ENCODE data around the gene ATP1A3. TPM values are rescaled to one million over a fixed set of nuclear protein-coding genes. Genes with fewer than 3 reads are reported as not detected.

Gene ATP1A3
- total RNA-seq, 1 experiment from 2014 or later = 34.7 TPM

- RAD21 ChIA-PET (ENCODE audit: low non-redundant PET in 1 of 2, low total read pairs in 2 of 2, uncharacterized antibody in 2 of 2, unreplicated experiment in 2 of 2) = no interaction called here
- Histone ChIP-seq H4K20me1 (ENCODE audit: insufficient read depth) (no peaks in the 10 kb centered on the region), H3K27ac (ENCODE audit: low read depth, low read length) (no peak overlapping the region), H3K4me2 (ENCODE audit: low read length) (no peak overlapping the region), H3K9ac (ENCODE audit: low read length) (no peak overlapping the region), H2AFZ (ENCODE audit: low read depth, low read length, poor library complexity, severe bottlenecking) (no peak overlapping the region), H3K36me3 (ENCODE audit: control insufficient read depth in 1 of 2, insufficient read depth in 2 of 2, low read length in 2 of 2) (no peaks in the 10 kb centered on the region), H3K4me3 (replicated peaks in 1 of 2; ENCODE audit: low read depth in 1 of 2, low read length in 2 of 2) (no peak overlapping the region), H3K27me3 (ENCODE audit: insufficient read depth, low read length) (0 out of 2 replicates have a peak, but pooled peaks cover 4% of the 10 kb centered on the region), H3K4me1 (ENCODE audit: control insufficient read depth in 1 of 2, insufficient read depth in 2 of 2, low read length in 2 of 2) (peaks cover 0 to 6% of the 10 kb centered on the region in 2 experiments; a peak in 1 of 4 replicates), H3K9me2 (ENCODE audit: insufficient read depth) (no peaks in the 10 kb centered on the region), H3K79me2 (ENCODE audit: insufficient read depth, low read length) (no peaks in the 10 kb centered on the region), H3K9me3 (ENCODE audit: control insufficient read depth in 1 of 2, insufficient read depth in 1 of 2, low read depth in 1 of 2, low read length in 2 of 2) (no peaks in the 10 kb centered on the region)
- TF ChIP-seq ELF1 (IDR thresholded peaks at IDR 0.05; ENCODE audit: borderline replicate concordance, low read depth) = no peak
- no peak for TF ChIP-seq POLR2A (IDR thresholded peaks at IDR 0.05; ENCODE audit: borderline replicate concordance, extremely low read depth, insufficient read depth, insufficient read length)
- intact Hi-C loops (cut with micrococcal nuclease) = no loop called here
- CTCF ChIA-PET = interaction anchor here (2.3 kb wide), 1 partner anchor 10 kb away, joined by 21 read pairs; no protein-coding TSS in a partner anchor
- no peak for DNase-seq (ENCODE audit: low read depth, low spot score)
- POLR2A ChIA-PET = no interaction called here
- BruUV-seq (replicated peaks) = no TSS peak
- no peak for ATAC-seq
Measured at GRCh38 chr19:42024622-42025111, 30.6 kb upstream of the ATP1A3 start.

- no TSS peak for BruUV-seq (replicated peaks)
- Histone ChIP-seq H3K27me3 (ENCODE audit: insufficient read depth, low read length) (0 out of 2 replicates have a peak, but pooled peaks cover 4% of the 10 kb centered on the region), H3K9me2 (ENCODE audit: insufficient read depth) (no peaks in the 10 kb centered on the region), H3K79me2 (ENCODE audit: insufficient read depth, low read length) (no peaks in the 10 kb centered on the region), H3K9me3 (ENCODE audit: control insufficient read depth in 1 of 2, insufficient read depth in 1 of 2, low read depth in 1 of 2, low read length in 2 of 2) (no peaks in the 10 kb centered on the region), H3K36me3 (ENCODE audit: control insufficient read depth in 1 of 2, insufficient read depth in 2 of 2, low read length in 2 of 2) (no peaks in the 10 kb centered on the region), H4K20me1 (ENCODE audit: insufficient read depth) (no peaks in the 10 kb centered on the region), H3K27ac (ENCODE audit: low read depth, low read length) (no peak overlapping the region; the same call in 1 of the 2 replicates), H3K4me2 (ENCODE audit: low read length) (no peak overlapping the region), H3K9ac (ENCODE audit: low read length) (no peak overlapping the region), H3K4me1 (ENCODE audit: control insufficient read depth in 1 of 2, insufficient read depth in 2 of 2, low read length in 2 of 2) (peaks cover 0 to 11% of the 10 kb centered on the region in 2 experiments; a peak in 2 of 4 replicates), H2AFZ (ENCODE audit: low read depth, low read length, poor library complexity, severe bottlenecking) (no peak overlapping the region), H3K4me3 (replicated peaks in 1 of 2; ENCODE audit: low read depth in 1 of 2, low read length in 2 of 2) (no peak overlapping the region)
- ChIA-PET POLR2A (no interaction called here), CTCF (interaction anchor here (1.1 to 2.3 kb wide), 3 partner anchors 11 to 78 kb away, joined by 3 to 21 read pairs (median 3); no protein-coding TSS in a partner anchor), RAD21 (ENCODE audit: low non-redundant PET in 1 of 2, low total read pairs in 2 of 2, uncharacterized antibody in 2 of 2, unreplicated experiment in 2 of 2) (no interaction called here)
- TF ChIP-seq EGR1 (IDR thresholded peaks at IDR 0.05; ENCODE audit: low read depth) = no peak
- no peak for TF ChIP-seq POLR2A (IDR thresholded peaks at IDR 0.05; ENCODE audit: borderline replicate concordance, extremely low read depth, insufficient read depth, insufficient read length)
- TF ChIP-seq ZBTB33 (IDR thresholded peaks at IDR 0.05; ENCODE audit: extremely low read depth, insufficient replicate concordance, low read length) = no peak
- no peak for TF ChIP-seq RAD21 (IDR thresholded peaks at IDR 0.05; ENCODE audit: low read depth)
- no peak for TF ChIP-seq YY1 (IDR thresholded peaks at IDR 0.05; ENCODE audit: extremely low read depth, insufficient replicate concordance, low read depth, low read length)
- TF ChIP-seq ATF3 (IDR thresholded peaks at IDR 0.05) = no peak
- TF ChIP-seq EZH2 (IDR thresholded peaks at IDR 0.05) = no peak
- peak; percentile 15 for ATAC-seq
- intact Hi-C loops (cut with micrococcal nuclease) = loop anchor here (1.0 kb wide), 1 partner anchor 26 kb away; no protein-coding TSS in a partner anchor
- no peak for DNase-seq (ENCODE audit: low read depth, low spot score)
Measured at GRCh38 chr19:42023943-42024260, 29.9 kb upstream of the ATP1A3 start.
